Body of pancreas (tissue), 2 donors: ENCODE results near the gene RAC3. TPM values are rescaled to one million over a fixed set of nuclear protein-coding genes. Genes with fewer than 3 reads are reported as not detected.

Experiments used
- total RNA-seq, 2 donors: library from RNA; depleted of rRNA; stranded (reverse); fragments of >200 nt; gene quantifications; one replicate each; pipeline ENCODE4 v1.1.0, GENCODE V29; 2016

Gene RAC3
- total RNA-seq, 2 donors from 2014 or later: 3.1 TPM; not detected in 1

Other genes starting within 250 kb of the RAC3 start
- 1 to 10 TPM in 1 of 2 donors, under 1 TPM in 1; 0.52 to 5.3 TPM for gene GCGR, start 227.5 kb upstream of the RAC3 start, total RNA-seq
- gene MCRIP1, start 198.4 kb upstream of the RAC3 start, total RNA-seq: 10 to 100 TPM; 46.1 to 65.6 TPM
- gene PPP1R27, start 196.6 kb upstream of the RAC3 start, total RNA-seq: not detected
- 1,000 to 10,000 TPM; 1,462 to 4,394 TPM for gene P4HB, start 171.1 kb upstream of the RAC3 start, total RNA-seq
- gene ARHGDIA, start 160.3 kb upstream of the RAC3 start, total RNA-seq: 100 to 1,000 TPM; 109 to 141 TPM
- 10 to 100 TPM; 17.1 to 72.2 TPM for gene ALYREF, start 140.1 kb upstream of the RAC3 start, total RNA-seq
- gene ANAPC11, start 140.0 kb upstream of the RAC3 start, total RNA-seq: 100 to 1,000 TPM in 1 of 2 donors, 10 to 100 TPM in 1; 58.1 to 111 TPM
- 1 to 10 TPM in 1 of 2 donors, under 1 TPM in 1; 0.66 to 1.8 TPM for gene NPB, start 129.4 kb upstream of the RAC3 start, total RNA-seq
- gene PCYT2, start 120.3 kb upstream of the RAC3 start, total RNA-seq: 10 to 100 TPM; 13.0 to 25.1 TPM
- 10 to 100 TPM; 23.9 to 48.5 TPM for gene SIRT7, start 113.5 kb upstream of the RAC3 start, total RNA-seq
- gene MAFG, start 103.9 kb upstream of the RAC3 start, total RNA-seq: 10 to 100 TPM in 1 of 2 donors, 1 to 10 TPM in 1; 8.3 to 14.5 TPM
- gene PYCR1, start 94.4 kb upstream of the RAC3 start, total RNA-seq: 10 to 100 TPM; 38.2 to 54.2 TPM
- not detected for gene MYADML2, start 84.4 kb upstream of the RAC3 start, total RNA-seq
- under 1 TPM in 1 of 2 donors, not detected in 1; 0.33 TPM for gene NOTUM, start 70.5 kb upstream of the RAC3 start, total RNA-seq
- 10 to 100 TPM; 17.9 to 57.4 TPM for gene ASPSCR1, start 54.0 kb upstream of the RAC3 start, total RNA-seq
- gene CENPX, start 8.8 kb upstream of the RAC3 start, total RNA-seq: 10 to 100 TPM; 16.5 to 24.4 TPM
- gene LRRC45, start 8.4 kb upstream of the RAC3 start, total RNA-seq: 10 to 100 TPM in 1 of 2 donors, 1 to 10 TPM in 1; 8.0 to 36.3 TPM
- gene DCXR, start 6.0 kb downstream of the RAC3 start, total RNA-seq: 100 to 1,000 TPM in 1 of 2 donors, 10 to 100 TPM in 1; 82.2 to 205 TPM
- gene RFNG, start 20.1 kb downstream of the RAC3 start, total RNA-seq: 10 to 100 TPM; 37.9 to 43.1 TPM
- 10 to 100 TPM; 63.0 to 86.4 TPM for gene GPS1, start 20.2 kb downstream of the RAC3 start, total RNA-seq
- gene DUS1L, start 34.1 kb downstream of the RAC3 start, total RNA-seq: 100 to 1,000 TPM in 1 of 2 donors, 10 to 100 TPM in 1; 76.0 to 128 TPM
- gene FASN, start 66.6 kb downstream of the RAC3 start, total RNA-seq: 100 to 1,000 TPM in 1 of 2 donors, 10 to 100 TPM in 1; 16.3 to 388 TPM
- gene CCDC57, start 181.2 kb downstream of the RAC3 start, total RNA-seq: 10 to 100 TPM; 24.1 to 60.3 TPM
- 1 to 10 TPM; 2.0 to 5.4 TPM for gene SLC16A3, start 197.4 kb downstream of the RAC3 start, total RNA-seq
- 100 to 1,000 TPM in 1 of 2 donors, 10 to 100 TPM in 1; 37.6 to 116 TPM for gene CSNK1D, start 242.0 kb downstream of the RAC3 start, total RNA-seq